Choroid plexus epithelial cell (primary cell): ENCODE measurements around the gene FAM124A.

Source experiments
- DNase-seq: peaks from one replicate; pipeline ENCODE4 v3.0.0-alpha.2; 2010; ENCODE audit warnings: low read depth
- H3K4me3 ChIP-seq: 2 replicates; pipeline ENCODE4 v1.5.1; 2011; ENCODE audit warnings: low read depth, mild to moderate bottlenecking, control low read depth, low read length, moderate library complexity
- TF ChIP-seq, protein P1 (sequence below): conservative IDR thresholded peaks from 2 replicates; pipeline ENCODE4 v1.5.1; 2011; ENCODE audit warnings: low read depth, mild to moderate bottlenecking, control low read depth, inconsistent platforms, low read length, moderate library complexity

The FAM124A gene

DNA sequence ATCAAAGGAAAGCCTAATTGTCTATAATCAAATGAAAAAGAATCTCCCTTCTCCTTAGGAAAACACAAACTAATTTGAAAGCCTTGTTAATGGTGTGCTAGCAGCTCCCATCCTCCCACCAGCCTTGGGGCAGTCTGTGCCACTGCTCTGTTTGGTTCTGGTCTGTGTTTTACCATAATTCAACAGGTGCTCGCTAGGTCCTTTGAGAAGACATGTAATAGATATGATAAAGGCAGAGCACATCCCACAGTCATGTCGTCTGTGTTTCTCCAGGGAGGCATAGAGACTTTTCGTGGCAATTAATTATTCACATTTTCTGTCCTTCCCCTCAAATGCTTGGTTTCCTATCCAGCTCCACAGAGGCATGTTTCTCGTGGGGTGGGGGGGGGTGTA, 23.8 kb downstream of the FAM124A start:
- TF ChIP-seq, protein P1, sequence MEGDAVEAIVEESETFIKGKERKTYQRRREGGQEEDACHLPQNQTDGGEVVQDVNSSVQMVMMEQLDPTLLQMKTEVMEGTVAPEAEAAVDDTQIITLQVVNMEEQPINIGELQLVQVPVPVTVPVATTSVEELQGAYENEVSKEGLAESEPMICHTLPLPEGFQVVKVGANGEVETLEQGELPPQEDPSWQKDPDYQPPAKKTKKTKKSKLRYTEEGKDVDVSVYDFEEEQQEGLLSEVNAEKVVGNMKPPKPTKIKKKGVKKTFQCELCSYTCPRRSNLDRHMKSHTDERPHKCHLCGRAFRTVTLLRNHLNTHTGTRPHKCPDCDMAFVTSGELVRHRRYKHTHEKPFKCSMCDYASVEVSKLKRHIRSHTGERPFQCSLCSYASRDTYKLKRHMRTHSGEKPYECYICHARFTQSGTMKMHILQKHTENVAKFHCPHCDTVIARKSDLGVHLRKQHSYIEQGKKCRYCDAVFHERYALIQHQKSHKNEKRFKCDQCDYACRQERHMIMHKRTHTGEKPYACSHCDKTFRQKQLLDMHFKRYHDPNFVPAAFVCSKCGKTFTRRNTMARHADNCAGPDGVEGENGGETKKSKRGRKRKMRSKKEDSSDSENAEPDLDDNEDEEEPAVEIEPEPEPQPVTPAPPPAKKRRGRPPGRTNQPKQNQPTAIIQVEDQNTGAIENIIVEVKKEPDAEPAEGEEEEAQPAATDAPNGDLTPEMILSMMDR, result no peak
- no peak overlapping the region for H3K4me3 ChIP-seq
- no peak for DNase-seq

DNA sequence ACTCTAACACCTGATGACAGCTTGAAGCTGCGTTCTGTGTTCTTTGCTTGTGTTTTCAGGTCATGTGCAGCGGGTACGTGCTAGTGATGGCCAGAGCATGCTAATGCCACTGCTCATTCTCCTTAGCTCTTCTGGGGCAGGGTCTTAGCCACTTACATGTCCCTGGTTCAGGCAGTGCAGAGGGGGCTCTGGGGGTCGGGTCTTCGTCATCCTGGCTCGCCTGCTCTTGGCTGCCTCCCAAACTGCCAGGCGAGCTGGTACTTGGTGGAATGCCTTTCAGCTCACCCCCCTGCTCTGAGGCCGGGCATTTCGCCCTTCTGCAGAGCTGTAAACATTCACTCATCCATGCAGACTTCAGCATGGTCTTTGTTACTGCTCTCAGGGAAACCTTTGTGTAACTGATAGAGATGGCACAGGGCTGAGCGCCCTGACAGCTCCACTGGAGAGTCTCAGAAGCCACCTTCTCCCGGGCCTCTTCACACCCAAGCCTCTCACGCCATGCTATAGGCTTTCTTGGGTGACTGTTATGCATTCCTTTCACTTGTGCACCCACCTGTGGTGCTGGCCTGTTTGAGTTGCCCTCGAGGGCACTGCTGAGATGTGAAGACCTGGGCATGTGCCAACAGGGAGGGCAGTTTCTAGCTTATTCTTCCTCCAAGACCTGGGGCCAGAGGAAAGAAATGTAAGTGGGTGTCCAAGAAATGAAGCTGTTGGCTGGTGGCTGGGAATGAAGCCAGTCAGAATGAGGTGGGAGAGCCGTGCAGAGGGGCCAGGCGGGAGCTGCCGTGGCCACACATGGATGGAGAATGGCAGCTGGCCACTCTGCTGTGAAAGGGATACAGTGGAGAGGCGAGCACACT, 24.4 kb downstream of the FAM124A start:
- H3K4me3 ChIP-seq, result no peak overlapping the region
- TF ChIP-seq, protein P1, result no peak
- no peak for DNase-seq

DNA sequence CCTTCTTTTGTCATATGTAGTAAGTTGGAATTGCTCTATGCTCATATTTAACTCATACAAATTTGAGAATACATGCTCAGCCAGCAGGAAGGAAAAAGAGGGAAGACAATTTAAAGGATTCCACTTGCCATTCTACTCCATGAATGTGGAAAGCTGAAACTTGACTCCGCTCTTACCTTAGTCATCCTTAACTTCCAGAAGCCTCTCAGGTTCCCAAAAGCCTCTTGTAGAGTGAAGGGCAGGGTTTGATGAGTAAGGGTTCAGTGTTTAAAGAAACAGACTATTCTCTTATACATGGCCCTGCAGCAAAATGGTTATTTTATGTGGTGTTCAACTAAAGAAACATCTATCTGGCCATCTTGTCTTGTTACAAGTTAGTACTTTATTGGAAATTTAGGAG, 27.1 kb downstream of the FAM124A start:
- no peak for DNase-seq
- H3K4me3 ChIP-seq, result no peak overlapping the region
- TF ChIP-seq, protein P1, result no peak

DNA sequence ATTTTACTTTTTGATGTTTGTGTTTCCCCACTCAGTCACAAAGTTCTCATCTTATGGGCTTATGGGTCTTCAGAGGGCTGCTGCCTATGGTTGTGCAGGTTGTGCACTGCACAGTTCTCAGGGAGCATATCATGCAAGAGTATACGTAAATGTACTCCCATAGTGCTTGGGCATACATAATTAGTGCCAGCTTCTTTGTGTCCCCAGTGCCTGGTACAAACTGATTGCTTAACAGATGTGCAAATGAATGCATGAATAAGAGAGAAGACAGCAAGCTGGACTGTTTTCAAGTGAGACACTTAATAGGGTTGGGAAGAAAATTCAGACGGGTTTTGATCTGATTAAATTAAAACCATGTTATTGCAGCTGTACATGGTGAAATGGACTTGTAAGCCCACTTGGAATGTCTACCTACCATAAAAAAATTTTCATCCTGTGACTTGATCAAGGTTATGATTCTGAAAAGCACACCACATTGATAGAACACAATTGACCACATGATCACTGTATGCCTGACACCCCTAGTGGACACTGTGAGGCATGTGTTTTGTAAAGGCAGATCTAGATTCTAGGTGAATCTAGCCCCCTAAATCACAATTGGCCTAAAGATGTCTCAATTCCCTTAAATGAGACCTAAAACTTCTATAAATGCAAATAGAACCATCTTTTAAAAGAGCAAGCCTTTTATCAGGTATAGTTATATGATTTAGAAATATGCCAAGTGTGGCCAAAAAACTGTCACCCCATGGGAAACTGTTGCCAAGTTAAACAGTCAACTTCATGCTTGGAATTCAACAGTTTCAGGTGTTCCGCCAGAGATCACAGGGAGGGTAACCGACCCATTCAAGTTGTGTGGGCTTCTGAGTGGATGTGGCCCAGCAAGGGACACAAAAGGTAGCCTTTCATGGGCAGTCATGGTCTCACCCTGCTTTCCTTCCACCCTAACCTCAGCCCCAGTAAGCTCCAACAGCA, 27.9 kb downstream of the FAM124A start:
- peak; percentile 22 for DNase-seq
- H3K4me3 ChIP-seq, result no peak overlapping the region
- TF ChIP-seq, protein P1, result peak; percentile 55

DNA sequence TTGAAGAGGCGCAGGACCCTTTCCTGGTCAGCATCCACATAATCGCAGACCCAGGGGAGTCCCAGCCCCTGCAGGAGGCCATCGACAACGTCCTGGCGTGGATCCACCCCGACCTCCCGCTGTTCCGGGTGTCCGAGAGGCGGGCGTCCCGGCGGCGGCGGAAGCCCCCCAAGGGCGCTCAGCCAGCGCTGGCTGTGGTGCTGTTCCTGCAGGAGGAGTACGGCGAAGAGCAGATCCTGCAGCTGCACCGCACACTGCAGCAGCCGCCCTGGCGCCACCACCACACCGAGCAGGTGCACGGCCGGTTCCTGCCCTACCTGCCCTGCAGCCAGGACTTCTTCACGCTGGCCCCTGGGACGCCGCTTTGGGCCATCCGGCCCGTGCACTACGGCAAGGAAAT, 29.3 kb downstream of the FAM124A start:
- H3K4me3 ChIP-seq, result no peak overlapping the region
- no peak for DNase-seq
- TF ChIP-seq, protein P1, result no peak

DNA sequence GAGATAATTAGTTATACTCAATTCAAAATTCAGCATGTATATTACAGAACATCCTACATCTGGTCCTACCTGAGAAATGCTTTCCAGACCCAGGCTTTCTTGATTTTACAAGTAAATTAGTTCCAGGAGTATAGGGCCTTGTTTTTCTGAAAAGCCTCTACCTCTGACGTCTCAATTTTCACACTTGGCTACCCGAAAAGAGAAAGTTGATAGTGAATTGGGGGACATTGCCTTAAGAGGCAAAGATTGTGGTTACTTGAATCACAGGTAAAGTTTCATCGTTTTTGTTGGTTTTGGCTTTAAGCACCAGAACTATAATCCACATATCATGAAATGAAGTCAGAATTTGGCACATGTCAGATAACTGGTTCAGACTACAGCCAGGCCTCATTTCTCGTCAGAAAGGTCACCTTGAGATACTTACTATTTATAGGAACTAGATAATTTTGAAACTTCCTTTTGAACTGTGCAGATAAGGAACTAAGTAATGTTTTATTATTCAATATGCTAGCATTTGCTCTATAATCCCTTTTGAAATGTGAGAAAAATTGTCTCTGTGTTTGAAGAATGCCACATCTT, 30.8 kb downstream of the FAM124A start:
- no peak for DNase-seq
- TF ChIP-seq, protein P1, result no peak

More for the DNA sequence above, 30.8 kb downstream of the FAM124A start:
- H3K4me3 ChIP-seq, result no peak overlapping the region
